ENCODE results near the gene MAPK7.

DNA sequence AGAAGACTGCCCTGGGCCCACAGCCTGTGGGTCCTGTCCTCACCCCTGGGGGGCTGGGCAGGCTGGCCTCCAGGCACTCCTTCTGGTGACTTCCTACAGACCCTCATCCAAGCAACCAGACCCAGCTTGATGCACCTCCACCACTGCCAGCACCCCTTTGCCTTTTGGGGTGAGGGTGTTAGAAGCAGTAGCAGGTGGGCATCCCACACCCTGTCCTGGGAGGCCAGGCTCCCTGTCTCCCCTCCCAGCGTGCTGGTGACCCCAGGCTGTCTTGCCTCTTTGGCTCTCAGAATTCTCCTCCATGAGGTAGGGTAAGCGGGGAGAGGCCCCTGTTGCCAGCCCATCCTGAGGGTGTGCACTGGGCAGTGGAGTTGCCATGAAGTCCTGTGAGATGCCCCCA, 49.2 kb upstream of the MAPK7 start:
- TF ChIP-seq CTCF (IDR thresholded peaks at IDR 0.05) (no peak), POLR2A (IDR thresholded peaks at IDR 0.05) (no peak), POLR2AphosphoS5 (IDR thresholded peaks at IDR 0.05) (no peak)

All from breast epithelium (tissue), 3 donors.